NCI-H1930 (cell line): Measurements from ENCODE around the gene CPHXL.

Source experiments
- DNase-seq, 2 experiments: peaks; one replicate each; lab custom pipeline; 2025; lab: John Stamatoyannopoulos, UW

CPHXL gene

DNA sequence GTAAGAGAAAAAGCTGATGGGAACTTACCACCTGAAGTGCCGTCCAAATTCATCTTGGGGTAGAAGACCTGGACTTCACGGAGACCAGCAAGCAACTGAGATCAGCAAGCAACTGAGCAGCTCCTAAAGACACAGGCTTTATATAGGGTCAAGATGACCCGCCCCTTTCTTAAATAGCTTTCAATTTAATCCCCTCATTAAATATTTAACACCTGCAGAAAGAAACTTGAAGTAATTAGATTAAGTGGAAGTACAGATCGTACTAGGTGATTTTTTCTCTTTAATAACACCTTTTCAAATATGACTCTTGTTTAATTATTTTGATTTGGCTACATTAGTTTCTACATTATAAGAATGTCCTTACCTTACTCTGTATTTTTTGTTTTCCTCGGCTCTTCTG lies at the start of gene CPHXL:
Gene CPHXL, minus strand, starts transcription at position 101 of the 400 bp plus-strand sequence. Its CDS starts 48 bp downstream, at position 53.
- DNase-seq, result no peak

DNA sequence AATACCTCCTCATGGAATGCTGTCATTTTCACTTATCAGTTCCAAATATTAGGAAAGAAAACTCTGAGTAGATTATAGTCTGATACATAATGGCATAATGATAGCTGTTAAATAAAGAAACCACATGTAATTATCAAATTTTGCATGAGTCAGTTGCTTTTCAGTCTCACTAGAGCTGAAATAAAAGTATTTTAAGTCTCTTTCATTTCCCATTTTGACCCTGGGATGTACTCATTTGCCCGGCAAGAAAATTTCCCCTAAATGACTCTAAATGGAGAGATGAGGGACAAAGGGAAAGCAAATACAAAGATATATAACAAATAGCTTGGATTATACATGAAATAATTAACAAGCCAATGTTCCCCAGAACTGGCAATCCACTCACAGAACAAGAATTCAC lies 47.9 kb upstream of the CPHXL start:
- no peak for DNase-seq

DNA sequence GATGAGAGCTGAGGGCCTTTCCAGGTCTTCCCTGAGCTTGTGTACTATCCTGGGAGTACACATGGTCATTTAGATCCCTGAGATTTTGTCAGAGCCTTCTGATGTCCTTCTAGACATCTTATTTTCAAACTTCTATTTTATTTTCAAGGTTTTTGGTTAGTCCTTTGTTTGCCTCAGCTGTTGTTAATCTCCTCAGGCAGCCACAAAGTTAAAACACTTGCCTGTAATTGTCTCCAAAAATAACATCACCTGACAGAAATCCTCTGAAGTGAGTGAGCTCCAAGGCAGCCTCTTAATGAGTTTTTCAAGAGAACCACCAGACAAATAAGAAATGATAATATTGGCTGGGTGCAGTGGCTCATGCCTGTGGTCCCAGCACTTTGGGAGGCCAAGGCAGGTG lies 43.8 kb upstream of the CPHXL start:
- no peak for DNase-seq

DNA sequence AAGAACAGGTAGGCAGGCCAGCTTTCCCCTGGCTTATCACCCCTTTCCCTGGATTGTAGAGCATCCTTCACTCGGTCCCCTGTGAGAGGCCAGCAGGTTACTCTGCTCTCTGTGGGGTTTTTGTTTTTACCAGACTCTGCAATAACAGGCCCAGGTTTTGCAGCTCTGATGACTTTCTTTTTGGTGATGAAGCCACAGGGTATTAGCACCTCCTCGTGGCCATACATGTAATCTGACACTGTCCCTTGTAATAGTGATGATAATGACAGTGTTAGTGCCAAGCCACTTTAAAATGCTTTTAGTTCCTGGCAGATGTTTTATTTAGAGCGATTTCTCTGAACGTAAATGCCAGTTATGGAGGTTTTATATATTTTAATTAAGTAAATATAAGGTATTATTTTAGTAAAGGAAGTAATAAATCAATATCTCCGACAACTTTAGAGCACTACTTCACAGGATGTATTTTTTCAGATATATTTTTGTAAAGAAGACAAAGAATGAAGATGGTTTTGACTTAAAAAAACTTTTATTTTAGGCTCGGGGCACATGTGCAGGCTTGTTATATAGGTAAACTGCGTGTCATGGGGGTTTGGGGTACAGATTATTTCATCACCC lies 38.0 kb upstream of the CPHXL start:
- peak; percentile 12 to 22 for DNase-seq

DNA sequence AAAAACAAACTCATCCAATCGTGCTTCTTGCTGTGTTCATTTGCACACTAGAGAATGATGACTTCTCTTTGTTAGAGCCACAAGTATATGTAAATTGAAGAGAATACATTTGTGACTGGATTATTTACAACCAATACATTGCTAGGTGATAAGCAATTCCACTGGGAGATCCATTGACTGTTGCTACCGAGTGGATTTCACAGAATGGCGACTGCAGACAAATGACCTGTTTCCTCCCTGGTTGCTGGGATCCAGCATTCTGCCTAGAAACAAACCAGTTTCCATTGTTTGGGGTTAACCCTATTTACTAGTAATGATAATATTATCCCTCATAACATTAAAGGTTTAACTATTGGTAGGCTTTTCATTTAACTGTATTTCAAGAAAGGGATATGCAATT lies 36.9 kb upstream of the CPHXL start:
- no peak for DNase-seq

DNA sequence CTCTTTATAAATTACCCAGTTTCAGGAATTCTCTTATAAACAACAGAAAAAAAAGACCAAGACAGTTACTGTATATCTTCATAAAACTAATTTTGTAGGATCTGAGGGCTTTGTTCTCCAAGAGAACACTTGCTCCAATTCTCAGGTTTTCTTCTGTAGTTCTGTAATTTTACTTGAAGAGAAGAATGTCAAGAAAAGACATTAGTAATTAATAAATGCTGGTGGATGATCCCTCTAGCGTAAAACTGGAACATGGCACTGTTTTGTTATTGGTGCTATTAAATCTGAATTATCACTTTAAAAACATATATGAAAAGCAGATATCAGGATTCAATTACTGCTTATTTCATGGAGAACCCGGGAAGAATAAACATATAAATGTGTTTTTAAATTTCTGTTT lies 36.5 kb upstream of the CPHXL start:
- DNase-seq, result no peak

DNA sequence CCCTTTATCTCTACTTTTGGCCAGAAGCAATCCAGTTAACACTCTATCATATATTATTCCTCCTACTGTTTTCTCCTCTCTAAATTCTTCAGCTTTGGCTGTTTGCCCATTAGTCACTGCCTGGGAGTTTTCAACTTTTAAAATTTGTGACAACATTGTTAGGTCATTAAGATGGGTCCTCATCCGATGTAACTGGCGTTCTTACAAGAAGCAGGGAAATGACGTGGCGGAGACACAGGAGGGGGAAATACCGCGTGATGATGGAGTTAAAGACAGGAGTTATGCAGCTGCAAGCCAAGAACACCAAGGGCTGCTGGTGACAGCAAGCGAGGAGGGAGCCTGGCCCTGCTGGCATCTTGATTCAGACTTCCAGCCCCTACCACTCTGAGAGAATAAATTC lies 34.8 kb upstream of the CPHXL start:
- no peak for DNase-seq

DNA sequence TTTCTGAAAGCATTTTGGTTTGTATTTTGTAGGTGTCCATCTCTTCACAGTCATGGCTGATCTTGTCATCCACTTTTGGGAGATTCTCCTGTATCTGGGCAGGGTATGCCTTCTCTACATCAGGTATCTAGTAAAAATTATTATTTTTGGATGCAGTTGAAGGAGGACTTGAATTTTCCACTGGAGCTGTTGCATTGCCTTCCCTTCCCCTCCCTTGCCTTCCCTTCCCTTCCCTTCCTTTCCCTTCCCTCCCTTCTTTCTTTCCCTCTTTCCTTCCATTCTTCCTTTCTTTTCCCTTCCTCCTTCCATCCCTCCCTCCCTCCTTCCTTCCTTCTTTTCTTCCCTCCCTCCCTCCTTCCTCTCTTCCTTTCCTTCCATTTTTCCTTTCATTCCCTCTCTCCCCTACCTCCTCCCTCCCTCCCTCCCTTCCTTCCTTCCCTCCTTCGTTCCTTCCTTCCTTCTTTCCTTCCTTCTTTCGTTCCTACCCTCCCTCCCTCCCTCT lies 33.8 kb upstream of the CPHXL start:
- no peak for DNase-seq

DNA sequence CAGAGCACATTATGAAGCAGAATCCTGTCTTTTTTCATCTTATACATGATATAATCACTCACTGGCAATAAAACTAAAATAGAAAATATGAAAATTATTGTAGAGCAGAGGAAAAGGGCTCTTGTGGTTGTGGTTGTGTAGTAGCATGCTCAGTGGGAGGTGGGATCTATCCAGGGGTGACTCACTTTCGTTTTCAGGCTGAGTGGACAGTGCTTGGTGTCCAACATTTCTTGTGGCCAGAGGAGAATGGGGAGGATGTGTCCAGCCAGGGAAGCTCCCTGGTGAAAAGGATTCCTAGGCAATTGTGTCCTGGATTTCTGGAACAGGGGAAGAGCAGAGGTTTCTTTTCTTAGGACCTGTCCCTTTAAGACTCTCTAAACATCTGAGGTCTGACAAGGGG lies 31.9 kb upstream of the CPHXL start:
- DNase-seq, result no peak

DNA sequence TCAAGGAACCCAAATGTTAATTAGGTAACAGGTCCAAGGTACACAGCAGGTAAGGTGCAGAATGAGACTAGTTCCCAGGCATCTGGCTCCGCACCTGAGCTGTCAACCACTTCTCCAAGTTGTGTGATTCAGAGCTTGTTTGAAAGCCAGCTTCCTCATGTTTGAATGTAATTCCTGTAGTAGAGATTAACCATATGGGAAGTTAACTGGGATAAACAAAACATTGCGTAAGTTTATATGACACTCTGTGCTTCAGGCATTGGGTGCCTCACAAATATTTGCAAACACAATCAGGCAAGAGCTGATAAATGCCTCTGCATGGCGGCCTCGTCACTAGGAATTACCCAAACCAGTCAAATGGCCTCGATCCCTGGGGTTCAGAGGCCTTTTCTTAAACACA lies 27.9 kb upstream of the CPHXL start:
- DNase-seq, result no peak

DNA sequence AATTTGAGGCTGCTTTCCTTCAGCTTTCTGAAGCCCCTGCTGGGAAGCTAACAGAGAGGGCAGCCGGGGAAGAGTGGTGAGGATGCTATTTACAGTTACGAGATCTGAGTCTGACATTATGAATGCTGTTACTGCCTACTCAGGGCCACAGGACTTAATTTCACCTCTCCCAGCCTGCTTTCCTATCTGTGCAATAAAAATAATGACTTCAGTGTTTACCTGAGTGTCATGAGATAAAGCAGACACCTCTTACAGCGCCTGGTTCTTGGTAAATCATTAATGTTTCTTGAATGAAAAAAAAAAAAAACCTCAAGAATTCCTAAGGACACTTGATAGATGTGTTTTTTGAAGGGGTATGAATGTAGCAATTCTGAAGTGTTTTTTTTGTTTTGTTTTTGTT lies 24.2 kb upstream of the CPHXL start:
- no peak for DNase-seq

DNA sequence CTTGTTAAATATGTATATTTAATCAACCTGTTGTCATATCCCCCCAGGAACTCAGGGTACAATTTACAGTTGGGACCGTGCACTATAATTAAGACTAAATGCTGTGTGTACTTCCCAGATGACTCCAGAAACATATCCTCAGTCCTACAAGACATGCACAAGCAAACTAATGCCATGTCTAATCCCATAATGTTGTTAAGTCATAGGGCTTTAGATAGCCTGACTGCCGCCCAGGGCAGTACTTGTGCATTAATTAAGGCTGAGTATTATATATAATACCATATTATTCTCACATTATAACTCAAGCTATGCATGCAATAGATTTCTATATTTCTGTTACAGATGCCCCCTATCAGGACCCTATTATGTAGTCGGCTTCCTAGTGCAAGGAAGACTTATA lies 20.1 kb upstream of the CPHXL start:
- DNase-seq, result no peak

DNA sequence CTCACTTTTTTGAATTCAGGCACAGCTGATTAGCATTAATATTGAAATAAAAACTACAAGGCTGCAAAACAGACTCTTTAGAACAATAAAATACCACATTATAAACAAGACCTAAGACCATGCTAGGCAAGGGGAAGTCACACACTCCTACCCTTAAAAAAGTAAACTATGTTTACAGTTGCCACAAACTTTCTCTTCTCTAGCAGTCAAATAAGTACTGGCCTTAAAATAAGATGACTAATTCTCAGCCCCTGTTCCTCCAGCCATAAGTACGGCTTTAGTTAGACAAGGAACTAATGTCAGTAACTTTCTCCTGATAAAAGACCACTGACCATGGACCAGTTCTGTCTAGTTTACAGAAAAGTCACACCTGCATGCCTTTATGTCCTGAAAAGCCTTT lies 19.5 kb upstream of the CPHXL start:
- DNase-seq, result no peak

DNA sequence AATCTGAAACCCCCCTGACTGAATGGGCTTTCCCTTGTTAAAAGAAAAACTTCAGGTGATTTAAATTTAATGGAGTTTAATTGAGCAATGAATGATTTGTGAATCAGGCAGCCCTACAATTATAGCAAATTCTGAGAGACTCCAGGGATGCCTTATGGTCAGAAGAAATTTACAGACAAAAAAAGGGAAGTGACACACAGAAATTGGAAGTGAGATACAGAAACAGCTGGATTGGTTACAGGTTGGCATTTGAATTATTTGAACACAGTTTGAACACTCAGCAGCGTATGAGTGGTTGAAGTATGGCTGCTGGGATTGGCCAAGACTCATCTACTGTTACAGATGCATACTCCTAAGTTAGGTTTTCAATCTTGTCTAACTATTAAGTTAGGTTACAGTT lies 19.0 kb upstream of the CPHXL start:
- DNase-seq, result no peak

DNA sequence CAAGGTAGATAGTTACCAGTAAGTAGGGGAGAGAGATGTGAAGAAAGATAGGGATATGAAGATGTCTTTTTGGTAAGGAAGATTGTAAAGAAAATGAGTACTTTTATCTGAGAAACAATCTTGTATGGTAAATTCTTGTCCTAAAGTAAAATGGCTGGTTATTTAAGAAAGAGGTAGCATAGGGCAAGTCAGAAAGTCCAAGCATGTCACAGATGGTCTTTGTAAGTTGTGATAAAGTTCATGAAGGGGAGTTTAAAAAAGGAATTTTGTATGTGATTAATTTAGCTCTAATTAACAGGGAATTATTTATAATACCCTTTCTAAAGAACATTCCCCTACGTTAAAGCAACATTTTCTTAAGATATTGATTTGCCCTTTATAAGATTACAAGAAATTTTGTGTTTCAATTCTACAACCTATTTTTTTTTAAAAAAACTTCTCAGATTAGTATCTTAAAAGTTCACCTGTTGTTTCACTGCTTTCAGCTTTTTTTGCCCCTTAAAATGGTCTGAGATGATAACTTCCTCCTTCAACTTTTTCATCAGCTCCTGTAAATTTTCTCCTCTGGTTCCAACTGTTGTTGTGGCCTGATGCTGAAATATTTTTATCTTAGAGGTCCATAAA lies 16.2 kb upstream of the CPHXL start:
- DNase-seq, result no peak

DNA sequence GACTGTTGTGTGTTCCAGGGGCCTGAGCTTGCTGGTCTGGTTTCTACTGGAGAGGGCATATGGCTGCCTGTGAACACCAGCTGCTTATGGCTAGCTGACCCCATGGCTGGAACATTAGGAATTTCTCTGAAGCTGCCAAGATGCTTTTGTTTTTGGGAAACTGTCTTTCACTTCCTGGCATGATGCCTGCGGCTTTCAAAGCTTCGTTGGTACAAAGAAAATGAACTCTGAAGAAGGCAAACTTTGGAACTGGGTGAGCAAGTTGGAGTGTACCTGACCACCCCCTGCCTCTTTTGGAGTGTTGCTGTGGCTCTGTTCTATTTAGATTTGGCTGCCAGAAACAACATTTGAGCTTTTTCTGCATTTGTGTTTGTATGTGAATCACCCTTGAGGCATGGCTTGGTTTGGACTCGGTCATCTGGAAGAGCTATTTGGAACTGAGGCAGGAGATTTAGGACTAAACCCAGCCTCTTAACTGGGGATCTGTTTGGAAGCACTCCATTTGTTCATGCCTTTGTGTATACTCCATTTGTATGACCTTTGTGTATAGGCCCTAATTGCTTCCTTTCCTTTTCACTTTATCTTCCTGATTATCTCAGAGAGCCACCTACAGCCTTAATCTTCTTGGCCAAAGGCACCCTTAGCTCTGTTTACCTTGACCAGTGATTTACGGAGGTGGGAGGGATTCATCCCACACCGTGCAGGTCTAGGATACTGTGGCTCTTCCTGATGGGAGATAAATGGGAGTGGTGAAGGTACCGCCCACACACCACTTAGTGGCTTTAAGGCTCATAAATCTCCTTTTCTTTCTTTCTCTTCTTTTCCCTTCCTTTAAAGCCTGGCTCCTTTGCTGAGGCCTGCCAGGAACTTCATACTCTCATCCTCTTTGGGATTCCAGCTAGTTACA lies 7.3 kb upstream of the CPHXL start:
- no peak for DNase-seq

DNA sequence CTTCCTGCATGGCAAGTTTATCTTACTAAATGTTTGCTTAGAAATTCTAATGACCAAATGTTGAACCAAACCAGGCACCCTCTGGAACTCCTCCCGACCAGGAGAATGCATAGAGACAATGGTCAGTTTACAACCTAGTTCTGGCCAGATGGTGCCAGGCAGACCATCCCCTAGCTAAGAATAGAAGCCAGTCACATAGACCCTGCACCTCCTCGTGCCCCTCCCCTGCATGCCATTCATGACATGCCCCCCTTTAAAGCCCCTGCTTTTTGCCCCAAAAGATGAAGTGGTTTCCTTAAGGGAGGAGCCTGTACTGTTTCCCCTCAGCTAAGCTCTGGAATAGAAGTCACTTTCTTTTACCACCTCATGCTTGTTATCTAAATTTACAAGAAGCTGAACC lies 6.6 kb upstream of the CPHXL start:
- DNase-seq, result no peak

DNA sequence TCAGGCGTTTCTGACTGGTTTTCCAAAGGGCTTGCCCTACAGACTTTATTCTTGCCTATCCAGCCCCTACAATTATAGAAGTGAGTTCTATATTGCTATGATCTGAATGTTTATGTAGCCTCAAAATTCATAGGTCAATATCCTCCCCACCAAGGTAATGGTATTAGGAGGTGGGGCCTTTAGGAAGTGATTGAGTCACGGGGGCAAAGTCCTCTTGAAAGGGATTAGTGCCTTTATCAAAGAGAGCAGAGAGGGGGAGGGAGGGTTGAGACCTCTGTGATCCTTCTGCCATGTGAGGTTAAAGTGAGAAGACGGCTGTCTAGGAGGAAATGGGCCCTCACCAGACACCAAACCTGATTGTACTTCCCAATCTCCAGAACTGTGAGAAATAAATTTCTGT lies 931 bp upstream of the CPHXL start:
- no peak for DNase-seq

DNA sequence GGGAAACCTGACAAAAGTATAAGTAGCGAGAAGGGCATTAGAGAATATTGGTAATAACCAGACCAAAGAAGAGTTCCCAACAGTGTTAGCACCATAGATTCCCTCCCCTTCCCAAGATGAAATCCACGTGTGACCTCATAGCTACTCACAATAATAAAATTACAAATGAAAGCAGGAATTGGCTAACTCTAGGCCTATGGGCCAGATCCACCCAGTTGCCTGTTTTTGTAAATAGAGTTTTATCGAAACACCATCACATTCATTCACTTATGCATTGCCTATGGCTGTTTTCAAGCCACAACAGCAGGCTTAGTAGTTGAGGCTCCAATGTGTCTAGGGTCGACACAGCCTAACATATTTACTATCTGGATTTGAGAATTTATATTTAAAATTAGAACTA lies 7.8 kb downstream of the CPHXL start:
- no peak for DNase-seq

DNA sequence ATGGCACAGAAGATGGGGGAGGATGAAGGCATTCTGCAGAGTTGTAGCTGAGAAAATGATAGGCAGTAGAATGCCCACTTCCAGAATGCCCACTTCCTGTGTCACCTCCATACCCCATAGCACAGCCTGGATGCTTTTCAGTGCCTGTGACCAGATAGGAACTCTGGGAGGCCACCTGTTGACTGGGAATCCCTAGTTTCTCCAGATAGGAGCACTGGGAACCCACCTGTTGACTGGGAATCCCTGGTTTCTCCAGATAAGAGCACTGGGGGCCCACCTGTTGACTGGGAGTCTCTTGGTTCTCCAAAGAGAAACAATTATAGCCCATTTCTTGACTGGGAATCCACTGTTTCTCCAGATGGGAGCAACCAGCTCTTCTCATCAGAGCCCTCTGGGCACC lies 11.6 kb downstream of the CPHXL start:
- DNase-seq, result no peak

DNA sequence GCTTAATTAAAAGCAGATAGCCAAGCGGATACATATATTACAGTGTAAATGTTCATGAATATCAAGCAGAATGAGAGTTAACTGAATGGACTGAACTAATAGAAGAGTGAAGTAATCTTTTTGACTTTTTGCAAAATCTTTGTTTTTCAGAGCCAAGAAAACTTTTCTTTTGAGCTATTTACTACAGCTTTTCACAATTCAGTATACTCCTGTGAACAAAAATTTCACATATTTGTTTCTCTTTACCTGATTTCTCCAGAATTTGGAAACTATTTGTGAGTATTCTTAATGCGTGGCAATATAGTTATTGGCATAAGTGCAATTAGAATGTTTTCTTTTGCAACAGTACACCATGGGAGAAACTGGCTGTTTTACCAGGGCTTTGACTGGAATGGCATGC lies 15.9 kb downstream of the CPHXL start:
- no peak for DNase-seq

DNA sequence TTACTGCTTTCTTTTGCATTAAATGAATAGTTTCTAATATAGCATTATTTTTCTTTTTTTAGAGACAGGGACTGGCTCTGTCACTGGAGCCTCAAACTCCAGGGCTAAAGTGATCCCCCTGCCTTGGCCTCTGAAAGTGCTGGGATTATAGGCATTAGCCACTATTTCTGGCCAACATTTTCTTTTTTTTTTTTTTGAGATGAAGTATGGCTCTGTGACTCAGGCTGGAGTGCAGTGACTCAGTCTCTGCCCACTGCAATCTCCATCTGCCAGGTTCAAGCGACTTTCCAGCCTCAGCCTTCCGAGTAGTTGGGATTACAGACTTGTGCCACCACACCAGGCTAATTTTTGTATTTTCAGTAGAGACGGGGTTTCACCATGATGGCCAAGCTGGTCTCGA lies 23.0 kb downstream of the CPHXL start:
- DNase-seq, result no peak

DNA sequence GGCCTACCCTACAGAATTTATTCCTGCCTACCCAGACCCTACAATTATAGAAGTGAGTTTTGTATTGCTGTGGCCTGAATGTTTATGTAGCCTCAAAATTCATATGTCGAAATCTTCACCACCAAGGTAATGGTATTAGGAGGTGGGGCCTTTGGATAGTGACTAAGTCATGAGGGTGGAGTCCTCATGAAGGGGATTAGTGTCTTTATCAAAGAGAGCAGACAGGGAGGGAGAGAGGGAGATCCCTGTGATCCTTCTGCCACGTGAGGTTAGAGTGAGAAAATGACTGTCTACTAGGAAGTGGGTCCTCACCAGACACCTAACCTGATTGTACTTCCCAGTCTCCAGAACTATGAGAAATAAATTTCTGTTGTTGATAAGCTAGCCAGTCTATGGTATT lies 24.0 kb downstream of the CPHXL start:
- no peak for DNase-seq
